PC-9 (cell line): ENCODE results near the gene UBE2A.

Experiments
- EZH2 ChIP-seq: fragments of 200-600 bp; sonication (generic); IDR thresholded peaks from 2 replicates; pipeline ENCODE4 v1.8.0; 2017; ENCODE audit warnings: antibody characterized with exemption, low read depth
- TF ChIP-seq, protein P1 (sequence below): fragments of 200-600 bp; sonication (generic); conservative IDR thresholded peaks from 2 replicates; pipeline ENCODE4 v1.6.1; 2017; ENCODE audit warnings: mixed run types, antibody characterized with exemption, mild to moderate bottlenecking, moderate library complexity

DNA sequence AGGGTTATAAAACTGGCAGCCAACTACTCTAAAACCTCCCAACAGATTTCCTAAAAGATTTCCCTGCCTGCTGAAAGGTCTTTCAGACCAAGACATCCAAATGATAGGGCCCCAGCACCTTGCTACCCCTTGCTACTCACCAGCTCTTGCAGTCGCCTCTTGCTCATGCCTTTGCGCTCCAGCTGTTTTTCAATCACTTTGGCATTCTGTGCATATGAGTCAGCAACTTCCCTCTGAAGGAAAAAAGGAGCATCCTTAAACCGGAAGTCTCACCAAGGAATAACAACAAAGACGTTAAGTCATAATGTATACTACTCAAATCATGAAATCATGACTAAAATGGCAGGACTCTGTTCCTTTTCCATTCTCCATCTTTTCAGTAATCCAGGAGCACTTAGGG is 33.2 kb upstream of the UBE2A start:
- TF ChIP-seq, protein P1, sequence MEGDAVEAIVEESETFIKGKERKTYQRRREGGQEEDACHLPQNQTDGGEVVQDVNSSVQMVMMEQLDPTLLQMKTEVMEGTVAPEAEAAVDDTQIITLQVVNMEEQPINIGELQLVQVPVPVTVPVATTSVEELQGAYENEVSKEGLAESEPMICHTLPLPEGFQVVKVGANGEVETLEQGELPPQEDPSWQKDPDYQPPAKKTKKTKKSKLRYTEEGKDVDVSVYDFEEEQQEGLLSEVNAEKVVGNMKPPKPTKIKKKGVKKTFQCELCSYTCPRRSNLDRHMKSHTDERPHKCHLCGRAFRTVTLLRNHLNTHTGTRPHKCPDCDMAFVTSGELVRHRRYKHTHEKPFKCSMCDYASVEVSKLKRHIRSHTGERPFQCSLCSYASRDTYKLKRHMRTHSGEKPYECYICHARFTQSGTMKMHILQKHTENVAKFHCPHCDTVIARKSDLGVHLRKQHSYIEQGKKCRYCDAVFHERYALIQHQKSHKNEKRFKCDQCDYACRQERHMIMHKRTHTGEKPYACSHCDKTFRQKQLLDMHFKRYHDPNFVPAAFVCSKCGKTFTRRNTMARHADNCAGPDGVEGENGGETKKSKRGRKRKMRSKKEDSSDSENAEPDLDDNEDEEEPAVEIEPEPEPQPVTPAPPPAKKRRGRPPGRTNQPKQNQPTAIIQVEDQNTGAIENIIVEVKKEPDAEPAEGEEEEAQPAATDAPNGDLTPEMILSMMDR: no peak
- no peak for TF ChIP-seq EZH2
